Tibial nerve (tissue), 3 donors: Measurements from ENCODE around the gene GPR78.

Experiments used
- CTCF ChIP-seq, 5 experiments: fragments of 200-600 bp in 3 of 5; fragments of 450-650 bp in 2 of 5; sonication (generic) in 3 of 5; IDR thresholded peaks; one replicate each; pipeline ENCODE4 v1.5.1; 2016 to 2019; ENCODE audit warnings: antibody characterized with exemption in 5 of 5, mild to moderate bottlenecking in 3 of 5, moderate library complexity in 2 of 5
- POLR2A ChIP-seq, 2 donors: fragments of 450-650 bp; IDR thresholded peaks; one replicate each; pipeline ENCODE4 v1.6.1; 2017; ENCODE audit warnings: antibody characterized with exemption in 2 of 2, mild to moderate bottlenecking in 2 of 2, moderate library complexity in 2 of 2

GRCh38 chr4:8603931-8604330 lies 23.7 kb downstream of the GPR78 start:
- TF ChIP-seq POLR2A (IDR thresholded peaks at IDR 0.05) (no peak), CTCF (IDR thresholded peaks at IDR 0.05) (no peak)
